C4-2B (cell line): ENCODE measurements around the gene SEC14L2.

Experiments
- CTCF ChIP-seq: fragments of 450-650 bp; conservative IDR thresholded peaks from 2 replicates; pipeline ENCODE4 v1.5.1; 2017; ENCODE audit warnings: mild to moderate bottlenecking
- ZFX ChIP-seq: fragments of 450-650 bp; IDR thresholded peaks from 2 replicates; pipeline ENCODE4 v1.6.1; 2017

- TF ChIP-seq CTCF (no peak), ZFX (no peak)
Measured at GRCh38 chr22:30452861-30453260, 56.0 kb downstream of the SEC14L2 start.
